Natural killer cell (primary cell): ENCODE data around the gene MKX. TPM values are rescaled to one million over a fixed set of nuclear protein-coding genes. Genes with fewer than 3 reads are reported as not detected.
A peak's percentile ranks its signal among the peaks of the same experiment; 100 is the strongest.

ENCODE experiments used
- ATAC-seq, 3 donors: fragments of 150-1000 bp in 2 of 3; fragments of 200-7000 bp in 1 of 3; cut with Tn5 transposase; 1 replicate in 1 of 3; 2 replicates in 2 of 3; pipeline ENCODE4 v1.10.0; 2021; ENCODE audit warnings: mild to moderate bottlenecking in 2 of 3, moderate library complexity in 2 of 3
- DNase-seq, 2 donors: peaks; one replicate each; pipeline versions ENCODE4 v3.0.0 to v3.0.0-alpha.2; 2013 to 2021; ENCODE audit warnings: mixed read lengths in 1 of 2
- H3K27ac ChIP-seq: one replicate; pipeline ENCODE4 v1.5.1; 2013; ENCODE audit warnings: mild to moderate bottlenecking, low read length
- H3K27me3 ChIP-seq: one replicate; pipeline ENCODE4 v1.6.1; 2013; ENCODE audit warnings: low read length; ENCODE audit not compliant: control insufficient read depth, insufficient read depth
- H3K36me3 ChIP-seq: one replicate; pipeline ENCODE4 v1.6.1; 2013; ENCODE audit warnings: low read length; ENCODE audit not compliant: control insufficient read depth, insufficient read depth
- H3K4me1 ChIP-seq: one replicate; pipeline ENCODE4 v1.6.1; 2013; ENCODE audit warnings: low read length; ENCODE audit not compliant: control insufficient read depth, insufficient read depth
- H3K4me3 ChIP-seq: one replicate; pipeline ENCODE4 v1.5.1; 2013; ENCODE audit warnings: low read length
- H3K9me3 ChIP-seq: one replicate; pipeline ENCODE4 v1.6.1; 2013; ENCODE audit warnings: low read length; ENCODE audit not compliant: control insufficient read depth, insufficient read depth
- H3K27ac Mint-ChIP-seq, 2 donors: one replicate each; pipeline ENCODE4 v1.8.0; 2022; ENCODE audit warnings: mild to moderate bottlenecking in 2 of 2, mixed read lengths in 2 of 2, moderate library complexity in 1 of 2
- H3K27me3 Mint-ChIP-seq, 2 donors: one replicate each; pipeline ENCODE4 v1.8.0; 2022; ENCODE audit warnings: low read depth in 2 of 2, mixed read lengths in 2 of 2
- H3K36me3 Mint-ChIP-seq: one replicate; pipeline ENCODE4 v1.8.0; 2022; ENCODE audit warnings: mixed read lengths
- H3K4me1 Mint-ChIP-seq, 2 donors: one replicate each; pipeline ENCODE4 v1.8.0; 2022; ENCODE audit warnings: mixed read lengths in 2 of 2
- H3K4me3 Mint-ChIP-seq: one replicate; pipeline ENCODE4 v1.8.0; 2022; ENCODE audit warnings: mild to moderate bottlenecking, moderate library complexity, mixed read lengths
- H3K9me3 Mint-ChIP-seq, 2 donors: one replicate each; pipeline ENCODE4 v1.8.0; 2022; ENCODE audit warnings: mixed read lengths in 2 of 2
- CTCF ChIP-seq: fragments of 200-600 bp; IDR thresholded peaks from one replicate; pipeline ENCODE4 v1.8.0; 2022; ENCODE audit warnings: antibody characterized with exemption
- WGBS: methylation state at CpG from one replicate; pipeline ENCODE4 v1.1.7; 2013; ENCODE audit warnings: missing lambda C conversion rate; ENCODE audit not compliant: insufficient coverage; 5-methylcytosine and 5-hydroxymethylcytosine counted together
- intact Hi-C: fragments of 100-400 bp; cut with micrococcal nuclease; formaldehyde crosslinking; loops from one replicate; pipeline ENCODE4 v1.14.2; 2022
- total RNA-seq, 4 donors: library from RNA; stranded (reverse); fragments of 120-200 nt in 1 of 4; gene quantifications; one replicate each; pipeline versions ENCODE4 v1.2.3 to v1.2.4, GENCODE V29; 2013 to 2022

Gene MKX
- total RNA-seq, 3 donors from 2014 or later (not counting 1 experiment from before 2014, with no cell fraction given): not detected

- H3K9me3 Mint-ChIP-seq: no peaks in the 10 kb centered on the region
- no peaks in the 10 kb centered on the region for H3K9me3 ChIP-seq
- H3K27me3 ChIP-seq: peaks cover 55% of the 10 kb centered on the region
- H3K4me1 ChIP-seq: peaks cover 42% of the 10 kb centered on the region
- H3K36me3 Mint-ChIP-seq: no peaks in the 10 kb centered on the region
- H3K27ac Mint-ChIP-seq: no peak overlapping the region
- peak in 1 of 2 donors; percentile 15 for DNase-seq
- intact Hi-C loops: no loop called here
- H3K4me3 ChIP-seq: no peak overlapping the region
- ATAC-seq: no peak
- peak overlapping the region; percentile 33 for H3K4me3 Mint-ChIP-seq
- H3K27me3 Mint-ChIP-seq: peaks cover 57 to 70% of the 10 kb centered on the region in 2 donors
- 5% methylated on average over 19 of the region's 25 CpGs for whole genome bisulfite sequencing
- H3K36me3 ChIP-seq: no peaks in the 10 kb centered on the region
- no peak overlapping the region for H3K27ac ChIP-seq
- peaks cover 19 to 21% of the 10 kb centered on the region in 2 donors for H3K4me1 Mint-ChIP-seq
- TF ChIP-seq CTCF: no peak
These were observed 927 bp upstream of the MKX start for GRCh38 chr10:27746397-27747095.

DNA sequence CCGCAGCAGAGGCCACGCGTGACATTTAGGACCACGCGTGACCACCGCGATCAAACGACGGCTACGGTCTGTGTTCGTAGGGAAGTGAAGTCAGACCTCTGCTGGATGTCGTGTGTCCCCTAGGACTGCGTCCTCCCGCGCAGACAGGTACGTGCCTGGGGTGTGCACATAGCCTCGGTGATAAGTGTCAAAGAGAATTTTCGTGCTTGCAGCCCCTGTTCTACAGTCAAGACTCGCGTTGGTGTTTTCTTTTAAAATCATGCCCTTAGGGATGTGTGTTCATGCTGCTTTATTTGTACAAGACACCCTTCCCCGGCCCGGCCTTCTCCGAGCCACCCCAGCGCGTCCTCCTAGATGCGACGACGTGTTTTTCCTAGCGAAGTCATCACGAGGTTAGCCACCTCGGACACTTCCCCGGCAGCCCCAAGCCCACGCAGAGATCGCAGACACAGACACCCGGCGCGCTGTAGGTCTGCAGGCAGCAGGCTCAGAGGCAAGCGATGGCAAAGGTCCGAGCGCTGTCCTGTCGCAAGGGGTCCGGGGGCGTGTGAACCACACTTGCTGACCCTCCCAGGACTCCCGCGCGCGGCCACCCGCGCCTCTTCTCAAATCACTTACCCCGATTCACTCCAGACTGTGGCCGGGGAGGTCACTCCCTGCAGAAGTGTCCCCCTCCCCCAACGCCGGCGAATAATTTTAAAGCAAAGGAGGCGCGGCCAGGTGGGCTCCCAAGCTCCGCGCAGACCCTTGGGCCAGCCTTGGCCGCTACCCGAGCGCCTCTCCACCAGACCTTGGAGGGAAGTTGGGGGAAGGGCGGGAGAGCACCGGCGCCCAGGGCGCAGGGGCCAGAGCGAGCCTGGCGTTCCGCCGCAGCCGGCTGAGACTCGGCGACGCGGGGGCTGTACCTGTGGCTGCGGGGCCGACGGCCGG lies 552 bp downstream of the MKX start:
- H3K27ac ChIP-seq: no peak overlapping the region
- no peak for ATAC-seq
- H3K9me3 ChIP-seq: no peaks in the 10 kb centered on the region
- no peak for TF ChIP-seq CTCF
- WGBS: 4% methylated on average over 78 of the region's 78 CpGs
- Mint-ChIP-seq H3K27me3 (peaks cover 62 to 67% of the 10 kb centered on the region in 2 donors), H3K4me1 (peaks cover 19 to 21% of the 10 kb centered on the region in 2 donors), H3K36me3 (no peaks in the 10 kb centered on the region), H3K4me3 (peak overlapping the region; percentile 85), H3K9me3 (no peaks in the 10 kb centered on the region), H3K27ac (peak overlapping the region in 1 of 2 donors; percentile 63)
- intact Hi-C loops: loop anchor here (5.0 kb wide), 1 partner anchor 432 kb away; no protein-coding TSS in a partner anchor
- H3K27me3 ChIP-seq: peaks cover 54% of the 10 kb centered on the region
- no peaks in the 10 kb centered on the region for H3K36me3 ChIP-seq
- H3K4me1 ChIP-seq: peaks cover 47% of the 10 kb centered on the region
- no peak overlapping the region for H3K4me3 ChIP-seq
- peak in 1 of 2 donors; percentile 39 for DNase-seq

- H3K4me3 Mint-ChIP-seq: peak overlapping the region; percentile 85
- ATAC-seq: no peak
- intact Hi-C loops: loop anchor here (2.0 to 5.0 kb wide), 2 partner anchors 433 to 499 kb away; no protein-coding TSS in a partner anchor
- Histone ChIP-seq H3K4me3 (no peak overlapping the region), H3K27ac (no peak overlapping the region), H3K36me3 (no peaks in the 10 kb centered on the region), H3K27me3 (peaks cover 51% of the 10 kb centered on the region), H3K4me1 (peaks cover 47% of the 10 kb centered on the region), H3K9me3 (no peaks in the 10 kb centered on the region)
- no peaks in the 10 kb centered on the region for H3K36me3 Mint-ChIP-seq
- peaks cover 54 to 58% of the 10 kb centered on the region in 2 donors for H3K27me3 Mint-ChIP-seq
- no peak for TF ChIP-seq CTCF
- WGBS: 2% methylated on average over 70 of the region's 70 CpGs
- DNase-seq: peak in 1 of 2 donors; percentile 29
- no peaks in the 10 kb centered on the region for H3K9me3 Mint-ChIP-seq
- peak overlapping the region in 1 of 2 donors; percentile 63 for H3K27ac Mint-ChIP-seq
- peaks cover 19 to 21% of the 10 kb centered on the region in 2 donors for H3K4me1 Mint-ChIP-seq
These were observed 1.5 kb downstream of the MKX start for GRCh38 chr10:27743877-27744801.
